Ishikawa (cell line): ENCODE measurements around the gene CPLANE1.

Source experiments
- CREB1 ChIP-seq: IDR thresholded peaks from 2 replicates; pipeline ENCODE4 v1.6.1; 2012; ENCODE audit warnings: low read depth
- TEAD4 ChIP-seq: IDR thresholded peaks from 2 replicates; pipeline ENCODE4 v1.6.1; 2012

DNA sequence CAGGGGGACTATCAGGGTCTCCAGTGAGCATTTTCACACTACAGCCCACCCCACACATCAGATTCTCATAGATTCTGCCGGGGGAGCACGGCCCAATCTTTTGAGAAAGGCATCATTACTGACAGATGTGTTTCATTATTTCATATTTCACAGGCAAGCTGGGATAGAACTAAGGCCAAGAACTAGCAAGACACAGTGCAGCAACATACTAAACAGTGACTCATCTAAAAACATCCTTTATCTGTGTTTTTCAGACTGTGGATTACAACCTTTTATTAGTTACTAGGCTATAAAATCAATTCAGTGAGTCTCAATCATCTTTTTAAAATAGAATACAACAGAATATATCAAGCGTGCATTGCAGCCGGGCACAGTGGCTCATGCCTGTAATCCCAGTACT is 59.8 kb downstream of the CPLANE1 start:
- no peak for TF ChIP-seq TEAD4
- no peak for TF ChIP-seq CREB1
